Measurements from ENCODE around the gene LYPLA2.

LYPLA2 gene

DNA sequence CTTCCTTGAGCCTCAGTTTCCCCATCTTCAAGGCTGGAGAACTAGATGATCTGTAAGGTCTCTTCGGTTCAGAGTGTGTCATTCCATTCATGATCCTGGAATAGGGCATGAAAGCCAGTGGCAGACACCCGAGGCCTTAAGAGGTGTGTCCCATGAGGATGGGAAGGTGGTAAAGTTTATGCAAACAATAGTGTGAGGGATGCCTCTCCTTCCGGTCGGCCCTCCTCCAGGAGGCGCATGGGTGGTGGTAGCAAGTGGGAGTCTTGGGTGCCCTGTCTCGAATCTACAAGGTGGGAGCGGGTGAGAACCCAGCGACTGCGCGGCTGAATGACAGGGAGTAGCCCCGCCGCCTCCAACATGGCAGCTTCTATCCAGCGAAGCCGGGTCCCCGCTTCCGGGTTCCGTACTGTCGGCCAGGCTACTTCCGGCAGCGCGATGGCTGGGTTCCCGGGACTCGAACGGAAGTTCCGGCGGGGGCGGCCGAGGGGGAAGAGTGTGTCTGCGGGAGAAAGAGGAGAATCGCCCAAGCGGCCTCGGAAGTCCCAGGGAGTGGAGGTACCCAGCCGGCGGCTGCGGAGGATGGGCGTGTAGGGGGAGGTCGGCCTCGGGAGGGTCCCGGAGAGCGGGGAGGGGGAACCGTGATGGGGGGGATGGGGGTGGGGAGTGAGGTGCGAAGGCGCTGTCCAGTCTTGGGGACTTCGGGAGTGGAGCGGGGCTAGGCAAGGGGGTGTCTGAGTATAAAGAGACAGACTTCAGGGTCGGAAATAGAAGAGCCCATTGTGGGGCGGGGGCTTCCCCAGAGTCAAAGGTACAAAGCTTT lies at the start of gene LYPLA2:
Gene LYPLA2 (plus strand): TSS at position 450 of the 820 bp plus-strand sequence. CDS start 1,538 bp downstream, outside the sequence.
- peak; percentile 92 for DNase-seq (ENCODE audit: low spot score)

DNA sequence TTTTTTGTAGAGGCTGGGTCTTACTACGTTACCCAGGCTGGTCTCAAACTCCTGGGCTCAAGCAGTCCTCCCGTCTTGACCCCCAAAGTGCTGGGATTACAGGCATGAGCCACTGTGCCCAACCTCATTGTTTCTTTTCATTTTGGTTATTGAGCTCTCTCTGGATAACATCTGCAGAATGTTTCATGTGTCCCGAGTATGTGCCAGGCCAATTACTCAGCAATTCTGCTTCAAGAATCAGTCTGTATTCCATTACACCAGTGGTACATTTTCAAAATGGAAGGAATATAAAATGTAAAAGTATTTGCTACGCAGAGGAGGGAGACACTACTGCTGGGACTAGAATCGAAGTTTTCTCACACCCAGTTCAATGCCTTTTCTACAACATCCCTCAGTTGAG lies 49.3 kb upstream of the LYPLA2 start:
- no peak for DNase-seq (ENCODE audit: low spot score)

DNA sequence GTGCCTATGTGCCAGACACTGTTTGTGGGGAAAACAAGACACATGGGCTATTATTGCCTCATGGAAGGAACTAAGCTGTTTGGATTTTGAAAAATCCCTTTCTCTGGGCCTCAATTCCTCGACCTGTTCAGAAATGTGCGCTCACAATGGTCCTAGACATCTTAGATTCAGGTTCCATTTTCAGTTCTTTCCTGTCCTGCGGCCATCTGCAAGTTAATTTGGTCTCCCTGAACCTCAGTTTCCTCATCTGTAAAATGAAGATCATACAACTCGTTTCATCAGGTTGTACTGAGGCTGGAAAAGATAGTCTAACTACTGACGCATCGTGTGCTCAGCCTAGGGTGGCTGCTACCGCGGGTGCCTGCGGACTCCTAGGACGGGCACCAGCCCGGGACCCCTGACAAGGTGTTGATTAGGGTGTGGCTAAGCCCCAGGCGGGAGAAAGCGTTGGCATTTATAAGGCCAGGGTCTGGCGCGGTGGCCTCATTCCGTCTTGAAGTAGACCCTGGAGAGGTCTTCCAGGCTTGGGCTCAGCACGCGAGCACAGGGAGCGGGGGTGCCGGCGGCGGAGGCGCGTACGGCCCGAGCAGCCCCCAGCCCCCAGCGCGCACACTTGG lies 48.2 kb upstream of the LYPLA2 start:
- DNase-seq (ENCODE audit: low spot score), result no peak

DNA sequence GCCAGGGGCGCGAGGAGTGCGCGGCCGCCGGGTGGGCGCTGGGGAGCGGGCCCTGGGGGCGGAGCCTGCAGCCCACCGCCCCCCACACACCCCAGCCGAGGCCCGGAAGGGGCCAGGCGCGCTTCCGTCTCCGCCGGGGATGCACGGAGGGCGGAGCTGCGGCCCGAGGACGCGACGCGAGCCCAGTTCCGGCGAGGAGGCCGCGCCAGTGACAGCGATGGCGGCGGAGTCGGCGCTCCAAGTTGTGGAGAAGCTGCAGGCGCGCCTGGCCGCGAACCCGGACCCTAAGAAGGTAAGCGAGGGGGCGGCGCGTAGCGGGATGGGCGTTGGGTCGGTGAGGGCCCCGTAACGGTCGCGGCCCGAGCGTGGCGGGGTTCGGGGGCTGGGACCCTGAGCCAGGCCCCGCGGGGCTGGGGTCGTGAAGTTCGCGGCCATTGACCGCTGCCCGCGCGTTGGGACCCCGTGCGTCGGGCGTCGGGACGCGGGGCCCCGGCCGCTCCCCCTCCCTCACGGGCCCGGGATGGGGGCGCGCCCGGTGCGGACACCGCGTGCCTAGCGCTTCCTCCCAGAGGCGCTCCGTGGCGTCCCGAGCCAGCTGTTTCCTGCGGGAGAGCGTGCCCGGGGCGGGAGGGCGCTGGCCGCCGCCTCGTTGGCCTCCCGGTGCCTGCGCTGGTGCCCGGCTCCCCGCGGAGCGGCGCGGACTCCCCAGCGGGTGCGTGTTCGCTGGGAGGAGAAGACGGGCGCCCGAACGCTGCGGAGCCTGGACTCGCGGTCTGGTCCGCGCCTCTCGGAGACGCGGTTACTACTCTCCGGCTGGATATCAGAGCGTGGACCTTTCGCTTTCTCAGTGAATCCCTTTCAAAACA lies 47.4 kb upstream of the LYPLA2 start, which contains the start of gene ELOA:
Gene ELOA (plus strand): TSS at position 185 of the 866 bp plus-strand sequence. CDS start 33 bp downstream, at position 218.
- DNase-seq (ENCODE audit: low spot score), result peak; percentile 78

DNA sequence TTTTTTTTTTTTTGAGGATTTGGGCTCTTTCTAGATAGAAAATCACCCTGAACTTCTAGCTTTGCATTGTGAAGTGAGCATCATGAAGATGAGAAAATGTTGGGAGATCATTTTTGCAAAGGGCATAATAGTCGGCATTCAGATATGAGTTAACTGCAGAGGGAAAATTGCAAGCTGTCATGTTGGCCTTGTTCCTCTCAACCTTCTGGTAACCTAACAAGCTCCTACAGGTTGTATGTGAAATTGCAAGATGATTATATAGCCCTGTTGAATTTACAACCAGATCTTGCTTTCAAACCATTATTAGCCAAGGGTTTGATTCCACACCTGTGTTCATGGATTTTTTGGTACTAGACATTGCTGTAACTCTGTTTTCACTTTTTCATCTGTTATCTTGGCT lies 45.4 kb upstream of the LYPLA2 start:
- peak; percentile 39 for DNase-seq (ENCODE audit: low spot score)

DNA sequence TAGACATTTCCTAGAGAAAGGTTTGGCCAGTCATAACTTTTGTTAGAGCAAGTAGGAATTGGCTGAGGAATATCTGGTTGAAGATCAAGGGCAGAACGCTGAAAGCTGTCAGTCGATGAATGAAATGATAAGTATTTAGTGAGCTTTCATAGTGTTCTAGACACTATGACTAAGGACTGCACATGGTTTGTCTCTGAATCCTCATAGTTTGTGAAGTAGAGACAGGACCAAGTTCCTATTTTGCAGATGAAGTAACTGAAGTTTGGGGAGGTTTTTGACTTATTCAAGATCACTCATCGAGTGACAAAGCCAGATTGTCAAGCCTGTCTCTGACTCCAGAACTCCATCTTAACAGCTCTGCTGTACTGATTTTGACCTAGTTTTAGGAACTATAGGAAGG lies 42.9 kb upstream of the LYPLA2 start:
- DNase-seq (ENCODE audit: low spot score), result no peak

DNA sequence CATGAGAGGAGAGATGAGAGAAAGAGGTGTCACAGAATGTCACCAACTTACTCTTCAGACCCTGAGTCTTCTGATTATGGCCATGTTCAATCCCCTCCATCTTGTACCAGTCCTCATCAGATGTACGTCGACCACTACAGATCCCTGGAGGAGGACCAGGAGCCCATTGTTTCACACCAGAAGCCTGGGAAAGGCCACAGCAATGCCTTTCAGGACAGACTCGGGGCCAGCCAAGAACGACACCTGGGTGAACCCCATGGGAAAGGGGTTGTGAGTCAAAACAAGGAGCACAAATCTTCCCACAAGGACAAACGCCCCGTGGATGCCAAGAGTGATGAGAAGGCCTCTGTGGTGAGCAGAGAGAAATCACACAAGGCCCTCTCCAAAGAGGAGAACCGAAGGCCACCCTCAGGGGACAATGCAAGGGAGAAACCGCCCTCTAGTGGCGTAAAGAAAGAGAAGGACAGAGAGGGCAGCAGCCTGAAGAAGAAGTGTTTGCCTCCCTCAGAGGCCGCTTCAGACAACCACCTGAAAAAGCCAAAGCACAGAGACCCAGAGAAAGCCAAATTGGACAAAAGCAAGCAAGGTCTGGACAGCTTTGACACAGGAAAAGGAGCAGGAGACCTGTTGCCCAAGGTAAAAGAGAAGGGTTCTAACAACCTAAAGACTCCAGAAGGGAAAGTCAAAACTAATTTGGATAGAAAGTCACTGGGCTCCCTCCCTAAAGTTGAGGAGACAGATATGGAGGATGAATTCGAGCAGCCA lies 39.7 kb upstream of the LYPLA2 start:
- DNase-seq (ENCODE audit: low spot score), result peak; percentile 63

DNA sequence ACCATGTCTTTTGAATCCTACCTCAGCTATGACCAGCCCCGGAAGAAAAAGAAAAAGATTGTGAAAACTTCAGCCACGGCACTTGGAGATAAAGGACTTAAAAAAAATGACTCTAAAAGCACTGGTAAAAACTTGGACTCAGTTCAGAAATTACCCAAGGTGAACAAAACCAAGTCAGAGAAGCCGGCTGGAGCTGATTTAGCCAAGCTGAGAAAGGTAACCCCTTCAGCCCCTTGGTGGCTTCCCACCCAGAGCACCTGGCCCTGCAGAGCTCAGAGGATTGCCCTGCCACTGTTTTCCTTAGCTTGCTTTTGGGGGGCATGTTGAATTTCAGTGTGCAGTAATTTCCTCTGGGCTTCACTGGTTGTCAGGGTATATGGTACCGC lies 39.1 kb upstream of the LYPLA2 start:
- DNase-seq (ENCODE audit: low spot score), result no peak

DNA sequence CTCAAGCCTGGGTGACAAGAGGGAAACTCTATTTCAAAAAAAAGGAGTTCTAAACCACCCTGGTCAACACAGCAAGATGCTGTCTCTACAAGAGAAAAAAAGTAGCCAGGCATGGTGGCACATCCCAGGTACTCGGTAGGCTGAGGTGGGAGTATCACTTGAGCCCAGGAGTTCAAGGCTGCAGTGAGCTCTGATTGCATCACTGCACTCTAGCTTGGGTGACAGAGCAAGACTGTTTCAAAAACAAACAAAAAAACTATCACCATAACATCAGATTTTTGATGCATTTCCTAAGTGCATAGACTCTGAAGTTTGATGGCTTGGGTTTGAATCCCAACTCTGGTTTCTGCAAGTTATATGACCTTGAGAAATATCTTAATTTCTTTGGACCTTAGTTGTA lies 38.0 kb upstream of the LYPLA2 start:
- no peak for DNase-seq (ENCODE audit: low spot score)

DNA sequence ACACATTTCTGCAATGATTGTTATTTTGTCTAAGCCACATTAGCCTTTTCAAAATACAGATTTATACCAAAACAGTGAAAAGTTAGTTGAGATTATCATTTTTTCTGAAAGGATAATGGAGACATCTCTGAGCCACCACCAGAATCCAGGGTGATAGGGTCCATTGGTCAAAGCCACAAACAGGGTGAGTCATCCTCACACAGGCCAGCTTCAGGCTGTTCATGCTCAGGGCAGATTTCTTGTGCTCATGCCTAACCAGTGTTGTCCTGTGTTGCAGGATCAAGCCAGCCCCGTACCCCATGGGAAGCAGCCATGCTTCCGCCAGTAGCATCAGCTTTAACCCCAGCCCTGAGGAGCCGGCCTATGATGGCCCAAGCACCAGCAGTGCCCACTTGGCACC lies 34.3 kb upstream of the LYPLA2 start:
- DNase-seq (ENCODE audit: low spot score), result no peak

DNA sequence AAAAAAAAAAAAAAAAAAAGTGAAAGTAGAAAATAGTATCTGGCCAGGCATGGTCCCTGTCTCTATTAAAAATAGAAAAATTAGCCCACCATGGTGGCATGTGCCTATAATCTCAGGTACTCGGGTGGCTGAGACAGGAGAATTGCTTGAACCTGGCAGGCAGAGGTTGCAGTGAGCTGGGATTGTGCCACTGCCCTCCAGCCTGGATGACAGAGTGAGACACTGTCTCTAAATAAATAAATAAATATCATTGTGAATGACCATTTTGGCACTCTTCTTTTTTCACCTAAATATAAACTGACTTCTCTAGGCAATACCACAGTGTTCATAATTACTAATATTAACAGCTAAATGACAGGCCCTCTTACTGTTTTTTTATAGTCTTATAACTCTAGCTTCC lies 33.1 kb upstream of the LYPLA2 start:
- DNase-seq (ENCODE audit: low spot score), result no peak

DNA sequence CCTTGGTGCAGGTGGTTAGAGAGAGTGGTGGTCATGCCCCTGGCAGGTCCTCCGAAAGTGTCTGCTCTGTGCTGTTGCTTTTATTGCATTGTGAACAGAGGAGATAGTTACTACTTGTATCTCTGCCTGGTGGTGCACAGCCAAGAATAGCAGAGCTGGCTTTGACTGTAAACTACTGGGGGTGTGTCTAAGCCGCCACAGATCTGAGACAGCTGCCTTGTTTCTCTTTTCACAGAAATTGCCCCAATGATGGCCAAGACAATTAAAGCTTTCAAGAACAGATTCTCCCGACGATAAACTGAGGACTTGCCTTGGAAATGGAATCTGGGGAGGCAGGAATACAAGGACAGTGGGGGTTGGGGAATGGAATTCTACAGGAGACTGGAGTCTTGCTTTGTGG lies 31.7 kb upstream of the LYPLA2 start:
- no peak for DNase-seq (ENCODE audit: low spot score)

DNA sequence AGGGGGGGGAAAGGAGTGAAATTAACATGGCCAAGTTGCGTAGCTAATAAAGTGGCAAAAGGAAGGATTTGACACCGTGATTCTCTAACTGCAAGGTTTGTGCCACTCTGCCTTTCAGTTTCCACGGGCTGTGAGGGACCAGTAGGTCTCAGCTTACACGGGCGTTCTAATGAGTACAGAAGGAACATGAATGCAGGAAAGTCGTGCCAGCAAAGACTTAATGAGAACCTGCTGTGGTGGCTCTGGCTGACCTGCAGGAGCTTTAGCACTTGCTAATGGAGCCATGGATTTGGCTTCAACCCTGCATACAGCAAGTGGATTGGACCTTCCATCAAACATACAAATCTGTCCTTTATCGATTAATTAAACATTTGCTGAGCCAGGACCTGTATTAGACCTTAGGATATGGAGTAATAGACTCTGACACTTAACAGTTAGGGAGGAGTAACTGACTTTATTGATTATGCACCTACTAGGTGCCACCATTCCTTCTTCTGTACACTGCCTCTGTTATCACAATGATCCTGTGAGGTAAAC lies 27.8 kb upstream of the LYPLA2 start:
- DNase-seq (ENCODE audit: low spot score), result no peak

DNA sequence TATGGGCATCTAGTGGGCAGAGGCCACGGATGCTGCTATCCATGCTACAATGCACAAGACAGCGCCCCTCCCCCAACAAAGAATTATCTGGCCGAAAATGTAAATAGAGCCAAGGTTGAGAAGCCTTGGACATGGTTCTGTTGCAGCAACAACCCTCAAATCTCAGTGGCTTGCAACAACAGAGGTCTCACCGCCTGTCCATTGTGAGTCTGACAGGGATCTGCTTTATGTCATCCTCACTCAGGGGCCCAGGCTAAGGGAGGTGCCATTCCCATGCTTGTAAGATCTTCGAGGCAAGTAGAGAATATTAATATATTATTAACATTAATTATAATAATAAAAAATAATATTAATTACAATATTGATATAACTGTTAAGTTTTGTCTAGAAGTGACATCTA lies 22.2 kb upstream of the LYPLA2 start:
- DNase-seq (ENCODE audit: low spot score), result no peak

DNA sequence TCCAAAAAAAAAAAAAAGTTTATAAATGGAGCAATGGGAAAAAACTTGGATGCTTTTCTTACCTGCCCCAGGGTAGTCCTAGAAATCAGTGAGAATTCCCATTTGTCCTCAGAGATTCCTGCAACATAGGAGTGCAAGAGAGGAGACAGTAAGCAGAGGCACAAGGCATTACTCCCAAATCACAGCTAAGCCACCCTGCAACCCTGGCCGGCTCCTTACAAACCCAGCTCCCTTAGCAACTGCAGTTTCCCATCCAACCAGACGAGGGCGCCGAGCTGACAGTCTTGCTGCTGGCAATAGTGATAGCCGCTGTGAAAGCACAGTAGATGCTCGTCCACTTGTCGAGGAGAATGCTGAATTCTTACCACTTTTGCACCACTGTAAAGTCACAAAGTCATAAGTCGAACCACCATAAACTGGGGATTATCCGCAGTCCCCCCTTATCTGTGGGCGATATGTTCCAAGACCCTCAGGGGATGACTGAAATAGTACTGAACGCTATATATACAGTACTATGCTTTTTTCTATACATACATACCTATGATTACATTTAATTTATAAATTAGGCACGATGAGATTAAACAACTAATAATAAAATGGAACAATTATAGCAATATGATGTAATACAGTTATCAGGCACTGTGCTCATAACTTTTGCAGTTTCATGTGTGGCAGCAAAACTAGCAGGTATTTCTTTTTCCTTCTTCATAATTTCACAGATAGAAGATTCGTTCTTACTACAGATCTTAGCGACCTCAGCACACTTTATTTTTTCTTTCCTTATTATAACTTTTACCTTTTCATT lies 18.7 kb upstream of the LYPLA2 start:
- peak; percentile 89 for DNase-seq (ENCODE audit: low spot score)

DNA sequence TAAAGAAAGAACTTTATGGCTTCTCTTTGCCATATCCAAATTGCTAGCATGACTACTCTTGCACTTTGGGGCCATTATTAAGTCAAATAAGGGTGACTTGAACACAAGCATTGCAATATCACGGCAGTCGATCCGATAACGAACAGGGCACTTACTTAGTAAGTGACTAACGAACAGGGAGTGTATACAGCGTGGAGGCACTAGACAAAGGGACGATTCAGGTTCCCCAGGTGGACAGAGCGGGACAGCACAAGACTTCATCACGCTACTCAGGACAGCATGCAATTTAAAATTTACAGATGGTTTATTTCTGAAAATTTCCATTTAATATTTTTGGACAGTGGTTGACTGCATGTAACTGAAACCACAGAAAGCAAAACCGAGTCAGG lies 18.1 kb upstream of the LYPLA2 start:
- no peak for DNase-seq (ENCODE audit: low spot score)

DNA sequence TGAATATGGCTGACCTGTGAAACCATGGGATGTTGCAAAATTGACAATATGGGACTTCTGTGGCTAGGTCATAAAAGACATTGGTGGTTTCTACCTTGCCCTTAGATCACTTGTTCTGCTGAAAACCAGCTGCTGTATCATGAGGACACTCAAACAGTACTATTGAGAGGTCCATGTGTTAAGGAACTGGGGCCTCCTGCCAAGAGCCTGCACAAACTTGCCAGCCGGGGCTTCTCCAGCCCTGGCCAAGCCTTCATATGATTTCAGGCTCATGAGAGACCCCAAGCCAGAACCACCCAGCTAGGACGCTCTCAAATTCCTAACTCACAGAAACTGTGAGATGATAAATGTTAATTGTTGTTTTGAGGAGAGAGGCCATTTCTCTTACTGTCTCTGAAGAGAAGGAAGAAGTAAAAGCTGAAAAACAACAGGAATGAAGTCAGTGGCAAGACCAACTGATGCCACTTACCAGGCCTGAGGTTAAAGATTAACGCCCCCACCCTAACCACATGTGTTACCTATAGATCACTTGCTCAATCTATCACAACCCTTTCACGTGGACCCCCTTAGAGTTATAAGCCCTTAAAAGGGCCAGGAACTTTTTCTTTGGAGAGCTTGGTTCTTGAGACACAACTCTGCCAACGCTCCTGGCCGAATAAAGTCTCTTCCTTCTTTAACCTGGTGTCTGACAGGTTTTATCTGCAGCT lies 16.6 kb upstream of the LYPLA2 start:
- DNase-seq (ENCODE audit: low spot score), result no peak

DNA sequence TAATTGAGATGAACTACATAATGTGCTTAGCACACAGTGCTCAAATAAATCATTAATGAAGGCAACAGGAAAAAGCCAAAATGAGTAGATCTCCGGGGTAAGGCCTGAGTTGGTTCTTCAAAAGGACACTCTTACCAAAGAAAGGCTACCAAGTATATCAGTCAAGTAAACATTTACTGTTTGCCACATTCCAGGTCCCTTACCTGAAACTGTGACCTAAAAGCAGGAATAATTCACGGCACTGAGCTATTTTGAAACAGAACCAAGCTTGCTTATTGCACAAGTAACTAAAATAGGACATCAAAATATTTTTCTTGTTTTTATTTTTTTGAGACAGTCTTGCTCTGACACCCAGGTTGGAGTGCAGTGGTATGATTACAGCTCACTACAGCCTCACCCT lies 14.7 kb upstream of the LYPLA2 start:
- DNase-seq (ENCODE audit: low spot score), result no peak

DNA sequence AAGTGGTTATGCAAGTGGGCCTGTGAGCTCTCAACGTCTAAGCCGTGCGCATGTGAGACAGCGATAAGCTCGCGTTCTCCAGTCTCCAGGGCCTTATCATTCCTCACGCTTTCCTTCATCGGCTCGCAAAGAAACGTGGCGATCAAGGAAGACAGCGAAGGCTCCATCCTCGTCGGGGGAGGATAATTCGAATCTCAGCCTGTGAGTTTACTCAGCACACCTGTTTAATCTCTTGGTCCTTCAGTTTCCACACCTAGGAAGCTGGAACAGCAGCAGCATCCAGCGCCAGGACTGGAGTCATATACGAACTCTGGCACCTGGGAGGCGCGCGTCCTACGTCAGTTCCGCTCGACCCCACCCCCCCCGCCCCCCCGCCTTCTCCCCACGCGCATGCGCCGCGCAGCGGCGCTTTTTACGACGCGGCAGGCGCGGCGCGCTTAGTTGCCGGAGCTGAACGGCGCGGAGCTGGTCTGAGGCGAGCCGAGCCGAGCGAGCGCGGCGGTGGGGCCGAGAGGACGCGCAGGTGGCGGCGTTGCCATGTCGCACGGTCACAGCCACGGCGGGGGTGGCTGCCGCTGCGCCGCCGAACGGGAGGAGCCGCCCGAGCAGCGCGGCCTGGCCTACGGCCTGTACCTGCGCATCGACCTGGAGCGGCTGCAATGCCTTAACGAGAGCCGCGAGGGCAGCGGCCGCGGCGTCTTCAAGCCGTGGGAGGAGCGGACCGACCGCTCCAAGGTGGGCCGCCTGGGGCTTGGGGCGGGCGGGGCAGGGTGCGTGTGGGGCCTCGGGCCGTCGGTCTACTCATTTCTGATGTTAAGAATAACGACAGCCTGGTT lies 12.7 kb upstream of the LYPLA2 start, which contains the start of gene PITHD1:
Gene PITHD1 (plus strand): TSS at position 440 of the 836 bp plus-strand sequence. CDS start 98 bp downstream, at position 538.
- peak; percentile 84 for DNase-seq (ENCODE audit: low spot score)
